Posterior vena cava (tissue), 2 donors: ENCODE data around the gene BLOC1S1. TPM values are rescaled to one million over a fixed set of nuclear protein-coding genes. Genes with fewer than 3 reads are reported as not detected.

ENCODE experiments used
- DNase-seq: peaks from one replicate; pipeline ENCODE4 v3.0.0-alpha.2; 2020; ENCODE audit warnings: low spot score
- intact Hi-C, 2 donors: fragments of 100-400 bp; cut with DNase I; formaldehyde crosslinking; loops; one replicate each; pipeline versions ENCODE4 v1.14.1 to v1.14.2; 2022 to 2023
- total RNA-seq, 2 donors: library from RNA; stranded (reverse); fragmentation: NEBNext Ultra II Directional; extraction: Animal tissue kit (Norgen Biotek cat#: 25700); gene quantifications; one replicate each; pipeline ENCODE4 v1.2.1, GENCODE V29; 2021
- donor health status: DM: yes; HTN: yes; CAD: no.
- donor health status: DM: yes; HTN: yes; CAD: no.

Gene BLOC1S1
- total RNA-seq, 2 donors from 2014 or later = 115 to 118 TPM

GRCh38 chr12:55736076-55736475 lies 20.2 kb downstream of the BLOC1S1 start:
- DNase-seq = peak; percentile 73
- intact Hi-C loops = no loop called here

- DNase-seq = peak; percentile 64
- intact Hi-C loops = no loop called here
Observed at GRCh38 chr12:55736780-55737580, 21.1 kb downstream of the BLOC1S1 start.

- no peak for DNase-seq
- intact Hi-C loops = no loop called here
Observed at GRCh38 chr12:55737581-55738122, 21.8 kb downstream of the BLOC1S1 start.

DNA sequence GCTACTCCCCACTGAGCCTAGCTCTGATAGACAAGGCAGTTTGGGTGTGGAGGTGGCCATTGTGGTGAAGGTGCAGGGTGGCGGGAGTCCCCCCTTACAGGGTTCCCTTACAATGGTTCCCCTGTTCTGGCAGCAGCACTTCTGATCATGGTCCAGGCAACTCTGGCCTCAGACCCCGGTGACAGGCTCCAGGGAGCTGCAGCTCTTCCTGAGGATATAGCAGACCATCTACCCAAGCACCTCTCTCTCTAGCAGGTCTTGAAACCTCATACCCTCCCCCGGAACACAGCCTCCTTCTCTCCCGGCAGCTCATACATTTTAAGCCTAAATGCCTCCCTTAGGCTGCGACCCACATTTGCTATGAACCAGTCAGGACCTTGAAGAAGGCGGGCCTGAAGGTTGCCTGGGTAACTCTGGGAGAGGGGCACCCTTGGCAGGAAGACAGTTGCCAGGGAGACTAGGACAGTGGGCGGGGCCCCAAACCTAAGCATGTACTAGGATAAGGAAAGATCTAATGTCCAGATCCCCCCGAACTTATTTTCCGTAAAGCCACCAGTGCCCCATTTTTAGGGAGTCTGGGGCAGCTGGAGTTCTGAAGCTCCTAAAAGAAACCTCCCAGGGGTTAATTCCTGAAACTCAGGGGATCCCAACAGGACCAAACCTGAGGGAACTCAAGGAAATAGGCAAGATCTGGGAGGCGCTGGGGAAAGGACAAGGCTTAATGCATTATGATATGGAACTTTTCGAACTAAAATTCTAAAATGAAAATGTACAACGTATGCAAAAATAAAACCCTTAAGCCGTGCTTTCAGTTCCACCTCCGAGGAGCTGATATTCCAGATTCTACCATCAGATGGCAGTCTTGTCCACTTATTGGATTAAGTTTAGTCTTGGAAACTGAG lies 22.5 kb downstream of the BLOC1S1 start:
- peak; percentile 93 for DNase-seq
- intact Hi-C loops = no loop called here

DNA sequence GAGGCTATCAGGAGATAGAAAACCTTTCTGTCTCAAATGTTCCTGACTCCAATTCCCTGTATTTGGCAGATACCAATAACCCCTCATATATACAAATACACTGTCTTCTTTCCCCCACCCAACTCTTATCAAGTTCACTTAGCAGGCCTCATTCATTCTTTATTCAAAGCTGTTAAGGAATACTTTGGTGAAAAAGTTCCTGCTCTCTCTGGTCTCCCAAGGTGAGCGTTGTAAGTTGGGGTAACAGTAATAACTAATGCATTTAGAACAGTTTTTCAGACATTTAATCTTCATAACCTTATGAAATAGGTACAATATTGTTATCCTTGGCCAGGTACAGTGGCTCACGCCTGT lies 23.2 kb downstream of the BLOC1S1 start:
- DNase-seq = no peak
- intact Hi-C loops = no loop called here

DNA sequence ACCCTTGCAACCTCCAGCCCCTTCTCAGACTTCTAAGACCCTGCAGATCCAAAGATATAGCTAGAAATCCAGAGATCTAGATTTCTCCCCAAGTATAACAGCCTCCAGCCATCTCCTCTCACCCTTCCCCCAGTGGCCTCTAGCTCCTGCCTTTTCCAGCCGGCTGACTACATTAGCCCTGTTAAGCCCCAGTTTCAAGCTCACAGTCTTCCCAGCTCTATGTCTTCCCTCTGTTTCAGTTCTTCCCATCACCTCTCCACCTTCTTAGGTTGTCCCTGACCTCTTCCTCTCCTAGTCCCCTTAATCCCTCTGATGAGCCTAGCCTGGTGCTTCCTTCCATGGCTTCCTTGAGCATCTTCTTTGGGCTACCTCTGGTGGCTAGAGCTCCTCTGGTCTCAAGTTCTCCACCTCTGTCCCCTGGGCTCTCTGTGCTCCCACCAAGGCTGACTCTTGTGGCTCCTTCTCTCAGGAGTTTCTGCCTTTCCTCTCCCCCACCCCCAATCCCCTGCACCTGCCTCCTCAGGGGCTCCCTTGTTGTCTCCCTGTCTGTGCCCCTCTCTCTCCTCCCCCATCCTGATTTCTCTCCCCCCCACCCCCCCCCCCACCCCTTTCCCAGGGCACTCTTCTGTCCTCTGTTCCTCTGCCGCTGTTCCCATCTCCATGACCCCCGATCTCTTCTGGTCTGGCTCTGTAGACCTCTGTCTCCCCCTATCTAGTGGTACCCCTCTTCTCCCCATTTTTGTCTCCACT lies 26.3 kb downstream of the BLOC1S1 start:
- no peak for DNase-seq
- intact Hi-C loops = loop anchor here (5.0 kb wide), 2 partner anchors 190 to 195 kb away; partner anchors contain the start of gene DGKA (in 1 of the 2)

- intact Hi-C loops = loop anchor here (5.0 kb wide), 2 partner anchors 189 to 194 kb away; partner anchors contain the start of gene DGKA (in 1 of the 2)
- DNase-seq = peak; percentile 92
Observed at GRCh38 chr12:55742719-55743405, 27.0 kb downstream of the BLOC1S1 start, which contains the start of gene GDF11. GDF11 (plus strand) TSS chr12:55743122; CDS start chr12:55743317, 195 bp downstream.

DNA sequence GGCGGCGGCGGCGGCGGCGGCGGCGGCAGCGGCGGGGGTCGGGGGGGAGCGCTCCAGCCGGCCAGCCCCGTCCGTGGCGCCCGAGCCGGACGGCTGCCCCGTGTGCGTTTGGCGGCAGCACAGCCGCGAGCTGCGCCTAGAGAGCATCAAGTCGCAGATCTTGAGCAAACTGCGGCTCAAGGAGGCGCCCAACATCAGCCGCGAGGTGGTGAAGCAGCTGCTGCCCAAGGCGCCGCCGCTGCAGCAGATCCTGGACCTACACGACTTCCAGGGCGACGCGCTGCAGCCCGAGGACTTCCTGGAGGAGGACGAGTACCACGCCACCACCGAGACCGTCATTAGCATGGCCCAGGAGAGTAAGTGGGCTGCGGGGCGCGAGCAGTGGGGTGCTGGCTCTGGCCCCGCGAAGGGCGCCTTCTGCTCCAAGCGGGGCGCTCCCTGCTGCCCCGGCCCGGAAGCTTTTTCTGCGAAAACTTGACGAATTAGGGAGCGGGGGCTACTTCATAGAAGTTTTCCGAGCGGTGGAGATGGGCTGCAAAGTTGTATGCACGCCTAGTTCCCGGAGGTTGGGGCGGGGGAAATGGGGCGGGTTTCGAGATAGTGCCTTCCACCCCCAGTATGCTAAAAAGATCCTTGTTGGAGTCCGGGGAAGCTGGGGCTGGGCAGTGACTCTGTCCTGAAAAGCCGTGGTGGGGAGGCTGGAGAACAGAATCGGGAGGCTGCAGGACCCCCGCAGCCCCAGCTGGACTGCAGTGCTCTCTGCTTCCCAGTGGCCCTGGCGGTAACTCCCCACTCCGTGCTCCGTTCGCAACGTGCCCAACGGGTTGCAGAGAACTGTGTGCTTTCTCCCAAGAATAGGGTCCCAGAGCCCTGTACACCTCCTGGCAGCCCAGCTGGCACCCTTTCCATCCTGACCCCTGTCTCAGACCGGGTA lies 27.8 kb downstream of the BLOC1S1 start:
- DNase-seq = peak; percentile 87
- intact Hi-C loops = loop anchor here (5.0 kb wide), 2 partner anchors 189 to 194 kb away; partner anchors contain the start of gene DGKA (in 1 of the 2)

DNA sequence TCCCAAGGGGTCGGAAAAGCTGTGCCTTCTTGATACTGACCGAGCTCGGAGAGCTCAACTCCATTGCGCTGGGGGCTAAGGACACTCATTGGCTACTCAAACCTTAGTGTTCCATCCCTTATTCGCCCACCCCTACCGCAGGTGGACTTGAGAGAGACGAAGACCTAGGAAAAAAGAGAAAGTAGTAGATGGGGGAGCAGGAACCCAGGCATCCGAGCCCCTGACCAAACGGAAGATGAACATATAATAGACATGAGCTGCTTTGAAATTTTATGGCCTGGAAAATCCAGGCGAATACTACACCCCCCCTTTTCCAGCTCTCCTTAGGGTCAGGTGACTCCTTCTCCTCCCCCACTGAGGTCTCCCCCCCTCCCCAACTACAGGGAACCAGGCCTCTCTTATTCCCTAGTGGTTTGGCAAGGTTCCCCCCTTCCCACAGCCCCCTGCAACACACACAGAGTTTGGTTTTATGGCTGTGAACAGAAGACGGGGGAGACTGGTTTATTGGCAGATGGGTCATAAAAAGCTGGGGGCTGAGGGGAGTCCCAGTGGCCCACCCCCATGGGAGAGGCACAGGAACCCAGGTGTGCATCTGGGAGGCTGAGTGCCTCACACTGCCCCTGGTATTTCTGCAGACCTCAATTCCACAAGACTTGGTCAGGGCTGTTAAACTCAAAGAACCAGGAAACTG lies 28.6 kb downstream of the BLOC1S1 start:
- intact Hi-C loops = loop anchor here (5.0 kb wide), 3 partner anchors 63 to 193 kb away; partner anchors contain the start of gene DGKA (in 1 of the 2)
- peak; percentile 28 for DNase-seq

DNA sequence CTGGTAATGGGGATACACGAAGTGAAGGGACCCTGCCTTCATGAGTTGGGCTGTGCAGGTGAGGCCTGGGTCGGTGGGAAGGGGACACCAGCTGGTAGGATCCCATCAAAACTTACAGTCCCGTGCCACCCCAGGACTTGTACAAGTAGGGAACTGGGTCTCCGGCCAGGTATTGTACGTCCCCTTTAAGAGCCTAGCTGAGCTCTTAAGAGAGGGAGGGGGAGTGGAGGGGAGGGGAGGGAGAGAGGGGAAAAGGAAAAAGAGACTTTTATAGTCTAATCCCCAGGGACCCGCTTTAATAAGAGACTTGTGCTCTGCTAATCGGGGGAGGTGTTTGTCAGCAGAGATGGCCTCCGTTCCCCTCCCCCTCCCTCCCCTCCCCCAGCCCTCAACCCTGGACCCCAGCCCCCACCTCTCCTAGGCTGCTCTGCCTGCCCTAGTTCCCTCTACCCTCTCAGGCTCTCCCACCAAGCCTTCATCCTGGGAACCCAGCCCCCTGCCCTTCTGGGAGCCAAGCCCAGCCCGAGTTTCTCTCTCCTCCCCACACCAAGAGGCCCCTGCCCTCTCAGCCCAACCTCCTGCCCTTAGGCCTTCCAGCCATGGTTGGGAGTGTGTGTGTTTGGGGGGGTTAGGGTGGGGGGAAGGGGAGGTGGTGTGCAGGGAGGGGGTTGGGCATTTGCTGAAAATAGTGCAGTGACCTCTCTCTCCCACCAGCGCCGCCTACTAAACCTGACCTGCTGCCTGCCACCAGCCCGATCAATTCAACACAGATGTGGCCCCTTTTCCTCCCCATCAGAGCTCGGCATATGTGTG lies 29.7 kb downstream of the BLOC1S1 start:
- intact Hi-C loops = loop anchor here in 1 of 2 donors (5.0 kb wide), 1 partner anchor 62 kb away; no protein-coding TSS in a partner anchor
- DNase-seq = peak; percentile 60

GRCh38 chr12:55746174-55746912 lies 30.5 kb downstream of the BLOC1S1 start:
- intact Hi-C loops = loop anchor here in 1 of 2 donors (5.0 kb wide), 1 partner anchor 61 kb away; no protein-coding TSS in a partner anchor

GRCh38 chr12:55746913-55747231 lies 31.0 kb downstream of the BLOC1S1 start:
- DNase-seq = no peak
- intact Hi-C loops = loop anchor here in 1 of 2 donors (5.0 kb wide), 1 partner anchor 60 kb away; no protein-coding TSS in a partner anchor

More at GRCh38 chr12:55746174-55746912, 30.5 kb downstream of the BLOC1S1 start:
- DNase-seq = no peak

DNA sequence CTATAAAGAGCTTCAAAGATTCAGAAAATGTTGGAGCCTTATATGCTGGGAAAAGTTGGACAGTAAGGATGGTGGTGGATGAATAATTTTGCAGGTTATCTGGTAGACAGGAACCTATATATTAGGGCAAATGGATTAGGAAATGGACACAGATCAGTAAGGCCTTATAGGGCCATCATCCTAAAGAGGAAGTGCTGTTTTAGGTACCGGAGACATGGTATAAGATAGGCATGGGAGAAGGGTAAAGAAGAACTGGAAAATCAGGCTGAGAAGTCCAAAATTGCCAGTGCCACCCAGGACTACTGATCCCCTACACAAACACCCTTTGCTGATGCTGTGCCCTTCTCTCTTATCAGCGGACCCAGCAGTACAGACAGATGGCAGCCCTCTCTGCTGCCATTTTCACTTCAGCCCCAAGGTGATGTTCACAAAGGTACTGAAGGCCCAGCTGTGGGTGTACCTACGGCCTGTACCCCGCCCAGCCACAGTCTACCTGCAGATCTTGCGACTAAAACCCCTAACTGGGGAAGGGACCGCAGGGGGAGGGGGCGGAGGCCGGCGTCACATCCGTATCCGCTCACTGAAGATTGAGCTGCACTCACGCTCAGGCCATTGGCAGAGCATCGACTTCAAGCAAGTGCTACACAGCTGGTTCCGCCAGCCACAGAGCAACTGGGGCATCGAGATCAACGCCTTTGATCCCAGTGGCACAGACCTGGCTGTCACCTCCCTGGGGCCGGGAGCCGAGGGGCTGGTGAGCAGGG lies 32.6 kb downstream of the BLOC1S1 start:
- intact Hi-C loops = loop anchor here in 1 of 2 donors (5.0 kb wide), 1 partner anchor 59 kb away; no protein-coding TSS in a partner anchor

GRCh38 chr12:55755246-55755645 lies 39.4 kb downstream of the BLOC1S1 start:
- DNase-seq = no peak
- intact Hi-C loops = loop anchor here in 1 of 2 donors (10.0 kb wide), 1 partner anchor 270 kb away; the partner anchor contains the start of gene IKZF4

More for the DNA sequence above, 32.6 kb downstream of the BLOC1S1 start:
- no peak for DNase-seq
